Neural progenitor cell (in vitro differentiated cells): ENCODE data around the gene ASIC3.

Experiments used
- CTCF ChIP-seq: fragments of 200-600 bp; sonication (generic); IDR thresholded peaks from 2 replicates; pipeline ENCODE4 v1.5.1; 2017; ENCODE audit warnings: antibody characterized with exemption, mild to moderate bottlenecking
- EZH2phosphoT487 ChIP-seq: fragments of 200-600 bp; sonication (generic); IDR thresholded peaks from 2 replicates; pipeline ENCODE4 v1.6.1; 2017; ENCODE audit warnings: antibody characterized with exemption

- TF ChIP-seq CTCF (no peak), EZH2phosphoT487 (no peak)
These were observed 44.8 kb upstream of the ASIC3 start for GRCh38 chr7:151003572-151003971.
